ENCODE data around the gene TOMM22. TPM values are rescaled to one million over a fixed set of nuclear protein-coding genes. Genes with fewer than 3 reads are reported as not detected.

TOMM22 gene
- total RNA-seq, 1 donor from 2014 or later, result 63.7 TPM

DNA sequence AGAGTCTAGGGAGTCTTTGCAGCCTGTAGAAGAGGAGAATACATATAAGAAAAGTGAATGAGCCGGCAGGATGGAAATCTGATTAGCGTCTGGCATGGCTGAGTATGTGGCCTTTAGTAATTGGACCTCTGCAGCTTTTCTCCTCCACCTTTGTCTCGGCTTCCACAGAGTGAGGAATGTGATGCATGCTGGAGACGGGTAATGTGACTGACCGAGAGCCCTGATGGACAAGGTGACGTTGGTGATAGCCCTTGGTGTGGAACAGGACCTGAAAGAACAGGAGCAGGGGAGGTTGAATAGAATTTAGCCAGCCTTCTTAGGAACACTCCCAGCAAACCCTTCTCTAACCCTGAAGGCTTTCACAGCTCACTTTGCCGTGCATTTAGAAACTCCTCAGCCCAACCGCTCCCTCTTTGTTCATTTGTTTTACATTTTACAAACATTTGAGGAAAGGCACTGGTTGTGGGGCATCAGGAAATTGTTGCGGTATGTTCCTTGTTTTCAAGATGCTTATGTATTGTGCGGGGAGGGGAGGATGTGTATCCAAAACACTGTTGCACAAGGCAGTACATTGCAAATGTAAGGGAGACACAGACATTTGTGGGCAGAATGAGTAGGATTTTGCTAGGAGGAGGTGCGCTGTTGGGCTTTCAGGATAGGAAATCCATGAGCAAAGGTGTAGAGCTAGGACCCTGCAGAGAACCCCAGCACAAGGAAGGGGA, 30.9 kb downstream of the TOMM22 start:
- H3K4me1 ChIP-seq (ENCODE audit: control insufficient read depth in 3 of 3, insufficient read depth in 3 of 3, low read length in 3 of 3), result peaks cover 30 to 56% (median 46%) of the 10 kb centered on the region in 3 donors
- no peaks in the 10 kb centered on the region for H3K27me3 ChIP-seq (ENCODE audit: control insufficient read depth in 3 of 3, insufficient read depth in 3 of 3, low read length in 3 of 3)
- no peaks in the 10 kb centered on the region for H3K9me3 ChIP-seq (ENCODE audit: control insufficient read depth in 3 of 3, low read length in 3 of 3)
- peaks cover 24 to 31% (median 29%) of the 10 kb centered on the region in 3 donors for H3K36me3 ChIP-seq (ENCODE audit: control insufficient read depth in 3 of 3, insufficient read depth in 3 of 3, low read length in 3 of 3)
- peak overlapping the region in 2 of 3 donors; percentile 32 to 33 for H3K9ac ChIP-seq (ENCODE audit: low read depth in 1 of 3, low read length in 3 of 3)
- H3K4me3 ChIP-seq (ENCODE audit: low read length in 3 of 3), result peak overlapping the region in 1 of 3 donors; percentile 17
- H3K27ac ChIP-seq (ENCODE audit: low read depth, low read length), result no peak overlapping the region

DNA sequence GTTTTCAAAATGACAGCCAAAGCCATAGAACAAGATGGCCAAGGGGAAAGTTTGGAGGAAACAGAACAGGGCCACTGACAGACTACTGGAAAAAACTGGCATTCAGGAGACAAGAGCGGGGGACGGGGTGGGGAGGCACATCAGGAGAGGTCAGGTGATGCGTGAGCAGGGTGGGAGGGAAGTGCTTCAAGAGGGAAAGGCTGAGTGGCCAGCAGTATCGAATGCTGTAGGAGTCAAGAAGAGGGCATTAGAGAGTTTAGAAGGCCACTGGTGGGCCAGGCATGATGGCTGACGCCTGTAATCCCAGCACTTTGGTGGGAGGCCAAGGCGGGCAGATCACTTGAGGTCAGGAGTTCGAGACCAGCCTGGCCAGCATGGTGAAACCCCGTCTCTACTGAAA, 32.2 kb downstream of the TOMM22 start:
- H3K9ac ChIP-seq (ENCODE audit: low read depth in 1 of 3, low read length in 3 of 3), result no peak overlapping the region
- H3K27me3 ChIP-seq (ENCODE audit: control insufficient read depth in 3 of 3, insufficient read depth in 3 of 3, low read length in 3 of 3), result no peaks in the 10 kb centered on the region
- H3K27ac ChIP-seq (ENCODE audit: low read depth, low read length), result no peak overlapping the region
- peaks cover 22 to 49% (median 40%) of the 10 kb centered on the region in 3 donors for H3K4me1 ChIP-seq (ENCODE audit: control insufficient read depth in 3 of 3, insufficient read depth in 3 of 3, low read length in 3 of 3)
- no peaks in the 10 kb centered on the region for H3K9me3 ChIP-seq (ENCODE audit: control insufficient read depth in 3 of 3, low read length in 3 of 3)
- no peak overlapping the region for H3K4me3 ChIP-seq (ENCODE audit: low read length in 3 of 3)
- peaks cover 24 to 34% (median 32%) of the 10 kb centered on the region in 3 donors for H3K36me3 ChIP-seq (ENCODE audit: control insufficient read depth in 3 of 3, insufficient read depth in 3 of 3, low read length in 3 of 3)

- Histone ChIP-seq H3K4me3 (ENCODE audit: low read length in 3 of 3) (peak overlapping the region in 1 of 3 donors; percentile 41), H3K36me3 (ENCODE audit: control insufficient read depth in 3 of 3, insufficient read depth in 3 of 3, low read length in 3 of 3) (peaks cover 24 to 33% (median 28%) of the 10 kb centered on the region in 3 donors), H3K9me3 (ENCODE audit: control insufficient read depth in 3 of 3, low read length in 3 of 3) (no peaks in the 10 kb centered on the region), H3K27me3 (ENCODE audit: control insufficient read depth in 3 of 3, insufficient read depth in 3 of 3, low read length in 3 of 3) (no peaks in the 10 kb centered on the region), H3K27ac (ENCODE audit: low read depth, low read length) (peak overlapping the region; percentile 26), H3K4me1 (ENCODE audit: control insufficient read depth in 3 of 3, insufficient read depth in 3 of 3, low read length in 3 of 3) (peaks cover 22 to 45% (median 40%) of the 10 kb centered on the region in 3 donors), H3K9ac (ENCODE audit: low read depth in 1 of 3, low read length in 3 of 3) (peak overlapping the region in 1 of 3 donors; percentile 40)
Observed at GRCh38 chr22:38715176-38715764, 33.5 kb downstream of the TOMM22 start.

GRCh38 chr22:38715852-38716251, 34.1 kb downstream of the TOMM22 start:
- H3K27ac ChIP-seq (ENCODE audit: low read depth, low read length), result no peak overlapping the region
- H3K4me3 ChIP-seq (ENCODE audit: low read length in 3 of 3), result no peak overlapping the region
- H3K9ac ChIP-seq (ENCODE audit: low read depth in 1 of 3, low read length in 3 of 3), result no peak overlapping the region
- peaks cover 24 to 32% (median 25%) of the 10 kb centered on the region in 3 donors for H3K36me3 ChIP-seq (ENCODE audit: control insufficient read depth in 3 of 3, insufficient read depth in 3 of 3, low read length in 3 of 3)
- no peaks in the 10 kb centered on the region for H3K27me3 ChIP-seq (ENCODE audit: control insufficient read depth in 3 of 3, insufficient read depth in 3 of 3, low read length in 3 of 3)
- no peaks in the 10 kb centered on the region for H3K9me3 ChIP-seq (ENCODE audit: control insufficient read depth in 3 of 3, low read length in 3 of 3)
- H3K4me1 ChIP-seq (ENCODE audit: control insufficient read depth in 3 of 3, insufficient read depth in 3 of 3, low read length in 3 of 3), result peaks cover 22 to 45% (median 40%) of the 10 kb centered on the region in 3 donors

- peaks cover 24 to 33% (median 25%) of the 10 kb centered on the region in 3 donors for H3K36me3 ChIP-seq (ENCODE audit: control insufficient read depth in 3 of 3, insufficient read depth in 3 of 3, low read length in 3 of 3)
- H3K27me3 ChIP-seq (ENCODE audit: control insufficient read depth in 3 of 3, insufficient read depth in 3 of 3, low read length in 3 of 3), result no peaks in the 10 kb centered on the region
- no peak overlapping the region for H3K9ac ChIP-seq (ENCODE audit: low read depth in 1 of 3, low read length in 3 of 3)
- H3K4me1 ChIP-seq (ENCODE audit: control insufficient read depth in 3 of 3, insufficient read depth in 3 of 3, low read length in 3 of 3), result peaks cover 22 to 45% (median 40%) of the 10 kb centered on the region in 3 donors
- H3K4me3 ChIP-seq (ENCODE audit: low read length in 3 of 3), result no peak overlapping the region
- no peaks in the 10 kb centered on the region for H3K9me3 ChIP-seq (ENCODE audit: control insufficient read depth in 3 of 3, low read length in 3 of 3)
- no peak overlapping the region for H3K27ac ChIP-seq (ENCODE audit: low read depth, low read length)
Observed at GRCh38 chr22:38716271-38716670, 34.5 kb downstream of the TOMM22 start.

DNA sequence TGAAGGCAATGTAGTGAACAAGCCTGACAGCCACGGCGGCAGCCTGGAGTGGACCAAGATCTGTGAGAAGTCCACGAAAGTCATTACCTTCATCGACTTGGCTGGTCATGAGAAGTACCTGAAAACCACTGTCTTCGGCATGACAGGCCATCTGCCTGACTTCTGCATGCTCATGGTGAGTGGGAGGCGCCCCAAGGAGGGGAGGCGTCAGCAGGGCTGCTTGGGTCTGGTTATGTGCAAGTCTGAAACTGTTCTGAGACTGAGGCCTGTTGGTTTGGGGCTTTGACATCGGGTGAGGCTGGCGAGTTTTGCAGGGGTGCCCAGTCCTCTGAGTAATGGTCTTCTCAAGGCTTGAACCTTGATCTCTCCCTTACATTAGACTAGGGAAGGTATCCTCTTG, 35.1 kb downstream of the TOMM22 start:
- Histone ChIP-seq H3K9ac (ENCODE audit: low read depth in 1 of 3, low read length in 3 of 3) (peak overlapping the region in 1 of 3 donors; percentile 8), H3K27ac (ENCODE audit: low read depth, low read length) (no peak overlapping the region), H3K4me3 (ENCODE audit: low read length in 3 of 3) (no peak overlapping the region), H3K9me3 (ENCODE audit: control insufficient read depth in 3 of 3, low read length in 3 of 3) (no peaks in the 10 kb centered on the region), H3K27me3 (ENCODE audit: control insufficient read depth in 3 of 3, insufficient read depth in 3 of 3, low read length in 3 of 3) (no peaks in the 10 kb centered on the region), H3K4me1 (ENCODE audit: control insufficient read depth in 3 of 3, insufficient read depth in 3 of 3, low read length in 3 of 3) (peaks cover 22 to 45% (median 40%) of the 10 kb centered on the region in 3 donors), H3K36me3 (ENCODE audit: control insufficient read depth in 3 of 3, insufficient read depth in 3 of 3, low read length in 3 of 3) (peaks cover 28 to 37% (median 29%) of the 10 kb centered on the region in 3 donors)

DNA sequence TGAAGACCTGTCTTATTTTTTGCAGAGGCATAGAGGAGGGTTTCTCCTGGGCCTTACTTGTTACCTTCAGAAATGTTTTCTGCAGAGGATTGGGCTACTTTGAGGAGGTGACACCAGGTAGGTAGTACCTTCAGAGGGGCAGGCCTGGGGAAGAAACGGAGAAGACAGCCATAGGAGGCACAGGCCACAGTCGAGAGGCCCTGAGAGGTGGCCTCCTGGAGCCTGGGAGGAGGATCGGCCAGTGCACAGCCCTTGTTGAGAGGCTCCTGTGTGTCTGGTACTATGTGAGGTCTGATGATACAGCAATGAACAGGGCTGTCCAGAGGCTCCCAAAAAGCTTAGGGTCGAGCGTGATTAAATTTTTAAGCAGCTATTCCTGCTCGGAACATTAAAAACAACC, 35.5 kb downstream of the TOMM22 start:
- Histone ChIP-seq H3K27ac (ENCODE audit: low read depth, low read length) (no peak overlapping the region), H3K27me3 (ENCODE audit: control insufficient read depth in 3 of 3, insufficient read depth in 3 of 3, low read length in 3 of 3) (no peaks in the 10 kb centered on the region), H3K36me3 (ENCODE audit: control insufficient read depth in 3 of 3, insufficient read depth in 3 of 3, low read length in 3 of 3) (peaks cover 31 to 40% (median 32%) of the 10 kb centered on the region in 3 donors), H3K9me3 (ENCODE audit: control insufficient read depth in 3 of 3, low read length in 3 of 3) (no peaks in the 10 kb centered on the region), H3K4me1 (ENCODE audit: control insufficient read depth in 3 of 3, insufficient read depth in 3 of 3, low read length in 3 of 3) (peaks cover 20 to 41% (median 36%) of the 10 kb centered on the region in 3 donors), H3K4me3 (ENCODE audit: low read length in 3 of 3) (no peak overlapping the region), H3K9ac (ENCODE audit: low read depth in 1 of 3, low read length in 3 of 3) (no peak overlapping the region)

- Histone ChIP-seq H3K4me1 (ENCODE audit: control insufficient read depth in 3 of 3, insufficient read depth in 3 of 3, low read length in 3 of 3) (peaks cover 10 to 29% (median 25%) of the 10 kb centered on the region in 3 donors), H3K4me3 (ENCODE audit: low read length in 3 of 3) (no peak overlapping the region), H3K27me3 (ENCODE audit: control insufficient read depth in 3 of 3, insufficient read depth in 3 of 3, low read length in 3 of 3) (no peaks in the 10 kb centered on the region), H3K9me3 (ENCODE audit: control insufficient read depth in 3 of 3, low read length in 3 of 3) (no peaks in the 10 kb centered on the region), H3K36me3 (ENCODE audit: control insufficient read depth in 3 of 3, insufficient read depth in 3 of 3, low read length in 3 of 3) (peaks cover 40 to 47% (median 43%) of the 10 kb centered on the region in 3 donors), H3K9ac (ENCODE audit: low read depth in 1 of 3, low read length in 3 of 3) (no peak overlapping the region), H3K27ac (ENCODE audit: low read depth, low read length) (peak overlapping the region; percentile 37)
Observed at GRCh38 chr22:38718414-38718813, 36.7 kb downstream of the TOMM22 start.

DNA sequence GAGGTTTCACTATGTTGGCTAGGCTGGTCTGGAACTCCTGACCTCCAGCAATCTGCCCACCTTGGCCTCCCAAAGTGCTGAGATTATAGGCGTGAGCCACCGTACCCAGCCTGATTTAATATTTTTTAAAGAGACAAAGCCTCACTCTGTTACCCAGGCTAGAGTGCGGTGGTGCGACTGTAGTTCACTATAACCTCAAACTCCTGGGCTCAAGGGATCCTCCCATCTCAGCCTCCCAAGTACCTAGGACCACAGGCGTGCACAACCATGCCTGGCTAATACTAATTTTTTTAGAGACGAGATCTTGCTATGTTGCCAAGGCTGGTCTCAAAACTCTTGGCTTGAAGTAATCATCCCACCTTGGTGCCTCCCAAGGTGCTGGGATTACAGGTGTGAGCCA, 37.4 kb downstream of the TOMM22 start:
- no peak overlapping the region for H3K4me3 ChIP-seq (ENCODE audit: low read length in 3 of 3)
- H3K9ac ChIP-seq (ENCODE audit: low read depth in 1 of 3, low read length in 3 of 3), result no peak overlapping the region
- H3K36me3 ChIP-seq (ENCODE audit: control insufficient read depth in 3 of 3, insufficient read depth in 3 of 3, low read length in 3 of 3), result peaks cover 47 to 55% (median 48%) of the 10 kb centered on the region in 3 donors
- no peaks in the 10 kb centered on the region for H3K9me3 ChIP-seq (ENCODE audit: control insufficient read depth in 3 of 3, low read length in 3 of 3)
- H3K4me1 ChIP-seq (ENCODE audit: control insufficient read depth in 3 of 3, insufficient read depth in 3 of 3, low read length in 3 of 3), result peaks cover 8 to 22% (median 20%) of the 10 kb centered on the region in 3 donors
- no peak overlapping the region for H3K27ac ChIP-seq (ENCODE audit: low read depth, low read length)
- no peaks in the 10 kb centered on the region for H3K27me3 ChIP-seq (ENCODE audit: control insufficient read depth in 3 of 3, insufficient read depth in 3 of 3, low read length in 3 of 3)

DNA sequence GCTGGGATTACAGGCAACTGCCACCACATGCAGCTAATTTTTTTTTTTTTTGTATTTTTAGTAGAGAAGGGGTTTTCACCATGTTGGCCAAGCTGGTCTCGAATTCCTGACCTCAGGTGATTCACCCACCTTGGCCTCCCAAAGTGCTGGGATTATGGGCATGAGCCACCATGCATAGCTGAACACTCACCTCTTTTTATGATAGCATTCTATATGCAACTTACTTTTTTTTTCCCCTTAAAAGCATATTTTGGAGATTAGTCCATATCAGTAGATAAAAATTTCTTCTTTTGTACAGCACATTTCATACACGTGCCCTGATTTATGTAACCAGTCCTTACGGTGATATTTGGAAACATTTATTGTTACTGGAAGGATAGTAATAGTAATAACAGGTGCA, 38.6 kb downstream of the TOMM22 start:
- Histone ChIP-seq H3K27me3 (ENCODE audit: control insufficient read depth in 3 of 3, insufficient read depth in 3 of 3, low read length in 3 of 3) (no peaks in the 10 kb centered on the region), H3K27ac (ENCODE audit: low read depth, low read length) (no peak overlapping the region), H3K9me3 (ENCODE audit: control insufficient read depth in 3 of 3, low read length in 3 of 3) (no peaks in the 10 kb centered on the region), H3K9ac (ENCODE audit: low read depth in 1 of 3, low read length in 3 of 3) (no peak overlapping the region), H3K36me3 (ENCODE audit: control insufficient read depth in 3 of 3, insufficient read depth in 3 of 3, low read length in 3 of 3) (peaks cover 55 to 66% (median 60%) of the 10 kb centered on the region in 3 donors), H3K4me3 (ENCODE audit: low read length in 3 of 3) (no peak overlapping the region), H3K4me1 (ENCODE audit: control insufficient read depth in 3 of 3, insufficient read depth in 3 of 3, low read length in 3 of 3) (peaks cover 3 to 11% (median 8%) of the 10 kb centered on the region in 3 donors)
